Spleen (tissue), 7 donors: ENCODE results near the gene OR1J4.

ENCODE experiments used
- POLR2A ChIP-seq, 3 donors: fragments of 450-650 bp; IDR thresholded peaks; one replicate each; pipeline ENCODE4 v1.5.1; 2017; ENCODE audit warnings: antibody characterized with exemption in 3 of 3, mild to moderate bottlenecking in 1 of 3
- POLR2AphosphoS5 ChIP-seq, 3 donors: sonication (generic); formaldehyde crosslinking; IDR thresholded peaks; one replicate each; pipeline ENCODE4 v1.5.1; 2017; ENCODE audit warnings: antibody characterized with exemption in 3 of 3
- TF ChIP-seq, protein P1 (sequence below), 11 experiments: fragments of 200-600 bp in 7 of 11; fragments of 450-650 bp in 4 of 11; sonication (generic) in 4 of 11; IDR thresholded peaks in 8 of 11; conservative IDR thresholded peaks in 3 of 11; 1 replicate in 7 of 11; 2 replicates in 4 of 11; pipeline versions ENCODE4 v1.4.0 to v1.8.0; 2016 to 2021; ENCODE audit warnings: antibody characterized with exemption in 11 of 11, inconsistent platforms in 4 of 11, mild to moderate bottlenecking in 1 of 11
- donor health status: DM: no; HTN: no; CAD: no; lungs with moderate emphysema.
- donor health status: DM: no; HTN: no; CAD: no.
- donor health status: DM: no; HTN: no; CAD: no.

DNA sequence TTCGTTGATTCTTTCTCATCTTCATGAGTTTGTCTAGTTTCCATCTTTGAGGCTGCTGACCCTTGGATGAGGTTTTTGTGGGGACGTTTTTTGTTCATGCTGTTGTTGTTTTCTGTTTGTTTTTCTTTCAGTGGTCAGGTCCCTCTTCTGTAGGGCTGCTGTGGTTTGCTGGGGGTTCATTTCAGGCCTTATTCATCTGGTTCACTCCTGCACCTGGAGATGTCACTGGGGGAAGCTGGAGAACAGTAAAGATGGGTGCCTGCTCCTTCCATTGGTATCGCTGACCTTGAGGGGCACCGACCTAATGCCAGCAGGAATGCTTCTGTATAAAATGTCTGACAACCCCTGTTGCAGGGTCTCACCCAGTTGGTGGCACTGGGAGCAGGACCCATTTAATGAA lies 42.5 kb downstream of the OR1J4 start:
- TF ChIP-seq, protein P1, sequence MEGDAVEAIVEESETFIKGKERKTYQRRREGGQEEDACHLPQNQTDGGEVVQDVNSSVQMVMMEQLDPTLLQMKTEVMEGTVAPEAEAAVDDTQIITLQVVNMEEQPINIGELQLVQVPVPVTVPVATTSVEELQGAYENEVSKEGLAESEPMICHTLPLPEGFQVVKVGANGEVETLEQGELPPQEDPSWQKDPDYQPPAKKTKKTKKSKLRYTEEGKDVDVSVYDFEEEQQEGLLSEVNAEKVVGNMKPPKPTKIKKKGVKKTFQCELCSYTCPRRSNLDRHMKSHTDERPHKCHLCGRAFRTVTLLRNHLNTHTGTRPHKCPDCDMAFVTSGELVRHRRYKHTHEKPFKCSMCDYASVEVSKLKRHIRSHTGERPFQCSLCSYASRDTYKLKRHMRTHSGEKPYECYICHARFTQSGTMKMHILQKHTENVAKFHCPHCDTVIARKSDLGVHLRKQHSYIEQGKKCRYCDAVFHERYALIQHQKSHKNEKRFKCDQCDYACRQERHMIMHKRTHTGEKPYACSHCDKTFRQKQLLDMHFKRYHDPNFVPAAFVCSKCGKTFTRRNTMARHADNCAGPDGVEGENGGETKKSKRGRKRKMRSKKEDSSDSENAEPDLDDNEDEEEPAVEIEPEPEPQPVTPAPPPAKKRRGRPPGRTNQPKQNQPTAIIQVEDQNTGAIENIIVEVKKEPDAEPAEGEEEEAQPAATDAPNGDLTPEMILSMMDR (IDR thresholded peaks at IDR 0.05 in 8 of 11, conservative IDR thresholded peaks at IDR 0.05 in 3 of 11) = no peak
- no peak for TF ChIP-seq POLR2A (IDR thresholded peaks at IDR 0.05)
- TF ChIP-seq POLR2AphosphoS5 (IDR thresholded peaks at IDR 0.05) = no peak
